Neuronal stem cell (in vitro differentiated cells): ENCODE data around the gene GGA1.
"Not testable (repeated sequence)": the region's sequence is repeated elsewhere in the genome, so short reads cannot be mapped to it uniquely, and the experiment has no call there.

ENCODE experiments used
- DNase-seq: peaks from one replicate; pipeline ENCODE4 v3.0.0-alpha.2; 2013; ENCODE audit warnings: low spot score
- H2AFZ ChIP-seq: one replicate; pipeline ENCODE4 v1.6.1; 2013; ENCODE audit warnings: mild to moderate bottlenecking, low read length, inconsistent platforms
- H2AK5ac ChIP-seq: 2 replicates; pipeline ENCODE4 v1.6.1; 2013; ENCODE audit warnings: low read depth, mild to moderate bottlenecking, inconsistent platforms, low read length, moderate library complexity, mixed read lengths
- H2BK120ac ChIP-seq: 2 replicates; pipeline ENCODE4 v1.6.1; 2013; ENCODE audit warnings: low read depth, mild to moderate bottlenecking, inconsistent platforms, low read length, moderate library complexity, mixed read lengths
- H2BK12ac ChIP-seq: one replicate; pipeline ENCODE4 v1.6.1; 2013; ENCODE audit warnings: low read length, inconsistent platforms
- H2BK15ac ChIP-seq: 2 replicates; pipeline ENCODE4 v1.6.1; 2013; ENCODE audit warnings: mild to moderate bottlenecking, low read length, inconsistent platforms, mixed read lengths
- H2BK5ac ChIP-seq: one replicate; pipeline ENCODE4 v1.6.1; 2013; ENCODE audit warnings: inconsistent platforms, mild to moderate bottlenecking, low read length, moderate library complexity
- H3K14ac ChIP-seq: one replicate; pipeline ENCODE4 v1.6.1; 2013; ENCODE audit warnings: low read length, inconsistent platforms
- H3K18ac ChIP-seq: 2 replicates; pipeline ENCODE4 v1.6.1; 2013; ENCODE audit warnings: low read length, inconsistent platforms
- H3K23ac ChIP-seq: 2 replicates; pipeline ENCODE4 v1.6.1; 2013; ENCODE audit warnings: low read depth, mild to moderate bottlenecking, mixed read lengths, low read length, inconsistent platforms; ENCODE audit not compliant: poor library complexity
- H3K27ac ChIP-seq: replicated peaks from 3 replicates; pipeline ENCODE4 v1.5.1; 2013; ENCODE audit warnings: low read length, inconsistent platforms
- H3K27me3 ChIP-seq, 3 experiments: 2 replicates each; pipeline ENCODE4 v1.6.1; 2013; ENCODE audit warnings: low read length in 3 of 3, mild to moderate bottlenecking in 2 of 3, inconsistent platforms in 1 of 3, low read depth in 1 of 3, mixed read lengths in 1 of 3, moderate library complexity in 1 of 3; ENCODE audit not compliant: control insufficient read depth in 3 of 3, insufficient read depth in 3 of 3
- H3K36me3 ChIP-seq, 2 donors: replicated peaks in 1 of 2; 2 replicates each; pipeline ENCODE4 v1.6.1; 2013; ENCODE audit warnings: low read length in 2 of 2; ENCODE audit not compliant: control insufficient read depth in 2 of 2, insufficient read depth in 2 of 2
- H3K4ac ChIP-seq: 2 replicates; pipeline ENCODE4 v1.6.1; 2013; ENCODE audit warnings: inconsistent platforms, mild to moderate bottlenecking, low read length, moderate library complexity
- H3K4me1 ChIP-seq, 2 donors: 1 replicate in 1 of 2; 2 replicates in 1 of 2; pipeline ENCODE4 v1.6.1; 2013; ENCODE audit warnings: low read length in 2 of 2, low read depth in 1 of 2; ENCODE audit not compliant: control insufficient read depth in 2 of 2, insufficient read depth in 1 of 2
- H3K4me2 ChIP-seq: one replicate; pipeline ENCODE4 v1.6.1; 2013; ENCODE audit warnings: mild to moderate bottlenecking, low read length, inconsistent platforms; ENCODE audit not compliant: insufficient read depth, poor library complexity, severe bottlenecking
- H3K4me3 ChIP-seq, 2 donors: 2 replicates each; pipeline ENCODE4 v1.5.1; 2013; ENCODE audit warnings: low read length in 2 of 2, mild to moderate bottlenecking in 2 of 2, inconsistent platforms in 1 of 2, moderate library complexity in 1 of 2
- H3K79me1 ChIP-seq: one replicate; pipeline ENCODE4 v1.6.1; 2013; ENCODE audit warnings: low read depth, mild to moderate bottlenecking, inconsistent platforms, low read length, moderate library complexity
- H3K9ac ChIP-seq: one replicate; pipeline ENCODE4 v1.6.1; 2013; ENCODE audit warnings: mild to moderate bottlenecking, low read depth, low read length, inconsistent platforms; ENCODE audit not compliant: poor library complexity
- H3K9me3 ChIP-seq, 2 donors: replicated peaks in 1 of 2; 2 replicates each; pipeline versions ENCODE3 to v1.6.1; 2013; ENCODE audit warnings: low read length in 2 of 2, mild to moderate bottlenecking in 2 of 2, inconsistent platforms in 1 of 2, low read depth in 1 of 2, mixed read lengths in 1 of 2, moderate library complexity in 1 of 2; ENCODE audit not compliant: control insufficient read depth in 2 of 2, insufficient read depth in 1 of 2
- H4K8ac ChIP-seq: one replicate; pipeline ENCODE4 v1.6.1; 2013; ENCODE audit warnings: low read depth, mild to moderate bottlenecking, inconsistent platforms, low read length, moderate library complexity
- H4K91ac ChIP-seq: one replicate; pipeline ENCODE4 v1.6.1; 2013; ENCODE audit warnings: low read length, low read depth, mild to moderate bottlenecking, inconsistent platforms; ENCODE audit not compliant: poor library complexity
- WGBS, 2 donors: extraction: QIAGEN DNeasy Blood & Tissue Kit; methylation state at CpG; one replicate each; pipeline ENCODE4 v1.1.7; 2013; ENCODE audit warnings: missing lambda C conversion rate in 2 of 2, mixed read lengths in 1 of 2; ENCODE audit not compliant: insufficient read length in 2 of 2, insufficient replicate concordance in 1 of 2; ENCODE audit errors: extremely low coverage in 2 of 2; 5-methylcytosine and 5-hydroxymethylcytosine counted together

The GGA1 gene

DNA sequence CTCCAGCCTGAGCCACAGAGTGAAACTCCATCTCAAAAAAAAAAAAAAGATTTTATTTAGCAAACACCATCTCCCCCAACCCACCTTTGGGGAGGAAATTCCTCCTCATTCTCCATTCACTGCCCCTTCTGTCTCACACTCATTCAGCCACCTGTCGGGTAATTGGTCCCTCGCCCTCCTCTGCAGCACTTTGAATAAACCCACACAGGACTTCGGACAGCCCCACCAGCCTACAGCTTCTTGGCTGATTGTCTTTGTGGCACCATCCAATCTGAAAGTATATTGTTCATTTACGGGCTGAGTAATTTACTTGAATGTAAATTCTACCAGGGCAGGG lies 7.5 kb upstream of the GGA1 start:
- peak overlapping the region; percentile 51 for H3K4me2 ChIP-seq
- DNase-seq, result no peak
- no peak overlapping the region for H3K14ac ChIP-seq
- no peak overlapping the region for H2BK5ac ChIP-seq
- no peak overlapping the region for H3K4me3 ChIP-seq
- H2BK15ac ChIP-seq, result no peak overlapping the region
- H2BK120ac ChIP-seq, result no peak overlapping the region
- no CpG with 5 or more reads among the region's 4 CpGs for WGBS, 2 donors
- H3K4me1 ChIP-seq, result peaks cover 3 to 4% of the 10 kb centered on the region in 2 donors
- no peak overlapping the region for H4K8ac ChIP-seq
- no peak overlapping the region for H3K9ac ChIP-seq
- H3K36me3 ChIP-seq, result no peaks in the 10 kb centered on the region
- no peak overlapping the region for H3K4ac ChIP-seq
- peaks cover 0 to 7% (median 0%) of the 10 kb centered on the region in 3 experiments for H3K27me3 ChIP-seq
- H3K18ac ChIP-seq, result no peak overlapping the region
- H3K9me3 ChIP-seq, result no peaks in the 10 kb centered on the region
- no peak overlapping the region for H3K27ac ChIP-seq
- no peaks in the 10 kb centered on the region for H3K79me1 ChIP-seq
- H2BK12ac ChIP-seq, result no peak overlapping the region
- no peak overlapping the region for H3K23ac ChIP-seq
- peak overlapping the region; percentile 82 for H2AFZ ChIP-seq
- H4K91ac ChIP-seq, result no peak overlapping the region
- H2AK5ac ChIP-seq, result no peak overlapping the region

DNA sequence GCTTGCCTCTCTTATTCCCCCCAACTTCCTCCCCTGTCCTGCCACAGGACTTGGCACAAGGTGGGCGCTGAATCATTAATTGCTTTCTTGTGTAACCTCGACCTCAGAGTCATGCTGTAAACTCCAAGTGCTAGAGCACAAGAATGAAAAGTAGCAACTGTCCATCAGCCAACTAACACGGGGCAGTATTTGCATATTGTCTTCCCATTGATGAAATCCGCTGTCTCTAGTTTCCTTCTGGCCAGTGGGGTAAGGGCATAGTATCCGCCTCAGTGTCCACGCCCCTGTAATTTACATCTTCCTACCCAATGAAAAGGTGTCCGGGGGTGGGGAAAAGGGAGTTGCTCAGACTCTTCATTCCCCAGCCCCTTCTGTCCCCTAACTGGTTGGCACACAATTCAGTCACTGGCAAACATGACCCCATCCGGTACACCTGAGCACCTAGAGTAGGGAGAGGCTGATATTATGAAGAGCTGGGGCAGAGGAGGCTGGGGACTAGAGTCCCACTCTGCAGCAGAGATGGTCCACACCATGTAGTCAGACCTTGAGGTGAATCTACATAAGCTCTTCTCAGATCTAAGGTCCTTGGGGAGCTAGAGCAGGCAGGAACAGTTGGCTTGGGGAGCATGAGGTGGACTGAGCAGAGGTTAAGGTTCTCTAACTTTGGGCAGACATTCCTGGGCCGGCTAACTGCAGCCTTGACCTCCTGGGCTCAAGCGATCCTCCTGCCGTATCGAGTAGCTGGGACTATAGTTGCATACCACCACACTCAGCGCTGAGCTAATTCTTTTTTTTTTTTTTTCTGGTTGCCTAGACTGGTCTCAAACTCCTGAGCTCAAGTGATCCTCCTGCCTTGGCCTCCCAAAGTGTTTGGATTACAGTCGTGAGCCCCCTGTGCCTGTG lies 6.8 kb upstream of the GGA1 start:
- no peak overlapping the region for H3K18ac ChIP-seq
- no peaks in the 10 kb centered on the region for H3K36me3 ChIP-seq
- H3K9ac ChIP-seq, result no peak overlapping the region
- no peak overlapping the region for H2BK120ac ChIP-seq
- H4K8ac ChIP-seq, result no peak overlapping the region
- DNase-seq, result peak; percentile 50
- no peak overlapping the region for H3K4ac ChIP-seq
- H3K27me3 ChIP-seq, result peaks cover 0 to 7% (median 0%) of the 10 kb centered on the region in 3 experiments
- H2BK15ac ChIP-seq, result peak overlapping the region; percentile 73
- peaks cover 3 to 4% of the 10 kb centered on the region in 2 donors for H3K4me1 ChIP-seq
- H3K4me2 ChIP-seq, result peak overlapping the region; percentile 51
- H3K14ac ChIP-seq, result no peak overlapping the region
- H2AFZ ChIP-seq, result peak overlapping the region; percentile 82
- H3K9me3 ChIP-seq, result no peaks in the 10 kb centered on the region
- H3K23ac ChIP-seq, result no peak overlapping the region
- H2AK5ac ChIP-seq, result no peak overlapping the region
- no peak overlapping the region for H3K27ac ChIP-seq
- no CpG with 5 or more reads among the region's 14 CpGs for WGBS, 2 donors
- no peak overlapping the region for H4K91ac ChIP-seq
- no peak overlapping the region for H2BK12ac ChIP-seq
- no peak overlapping the region for H3K4me3 ChIP-seq
- H3K79me1 ChIP-seq, result no peaks in the 10 kb centered on the region
- no peak overlapping the region for H2BK5ac ChIP-seq

DNA sequence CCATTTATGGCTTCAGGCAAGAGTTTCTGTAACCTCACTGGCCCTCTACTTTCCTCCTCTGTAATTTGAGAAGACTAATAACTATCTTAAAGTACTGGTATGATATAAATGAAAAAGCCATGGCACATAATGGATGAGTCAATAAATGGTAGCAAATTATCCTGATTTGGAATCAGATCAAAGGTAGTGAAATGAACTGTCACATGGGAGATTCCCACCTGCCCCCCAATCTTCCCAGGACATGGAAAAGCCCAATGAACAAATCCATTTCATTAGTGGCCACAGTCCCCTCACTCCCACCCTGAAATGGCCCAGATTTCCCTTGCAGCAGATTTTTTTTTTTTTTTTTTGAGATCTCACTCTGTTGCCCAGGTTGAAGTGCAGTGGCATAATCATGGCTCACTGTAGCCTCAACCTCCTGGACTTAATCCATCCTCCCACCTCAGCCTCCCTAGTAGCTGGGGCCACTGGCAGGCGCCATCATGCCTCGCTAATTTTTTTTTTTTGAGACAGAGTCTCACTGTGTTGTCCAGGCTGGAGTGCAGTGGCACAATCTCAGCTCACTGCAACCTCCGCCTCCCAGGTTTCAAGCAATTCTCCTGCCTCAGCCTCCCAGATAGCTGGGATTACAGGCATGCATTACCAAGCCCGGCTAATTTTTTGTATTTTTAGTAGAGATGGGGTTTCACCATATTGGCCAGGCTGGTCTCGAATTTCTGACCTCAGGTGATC lies 5.9 kb upstream of the GGA1 start:
- not testable (repeated sequence) for H3K9ac ChIP-seq, H2BK12ac ChIP-seq, H2BK120ac ChIP-seq, H3K4ac ChIP-seq, H4K8ac ChIP-seq, H3K9me3 ChIP-seq, H3K79me1 ChIP-seq, H3K23ac ChIP-seq, H2AK5ac ChIP-seq, H3K14ac ChIP-seq, H2AFZ ChIP-seq, H3K4me1 ChIP-seq, H2BK5ac ChIP-seq, H3K4me3 ChIP-seq, DNase-seq, H3K27ac ChIP-seq, H3K4me2 ChIP-seq, H4K91ac ChIP-seq, H3K27me3 ChIP-seq, H3K18ac ChIP-seq, H3K36me3 ChIP-seq
- WGBS, 2 donors, result no CpG with 5 or more reads among the region's 5 CpGs
- H2BK15ac ChIP-seq, result peak overlapping the region; percentile 73

DNA sequence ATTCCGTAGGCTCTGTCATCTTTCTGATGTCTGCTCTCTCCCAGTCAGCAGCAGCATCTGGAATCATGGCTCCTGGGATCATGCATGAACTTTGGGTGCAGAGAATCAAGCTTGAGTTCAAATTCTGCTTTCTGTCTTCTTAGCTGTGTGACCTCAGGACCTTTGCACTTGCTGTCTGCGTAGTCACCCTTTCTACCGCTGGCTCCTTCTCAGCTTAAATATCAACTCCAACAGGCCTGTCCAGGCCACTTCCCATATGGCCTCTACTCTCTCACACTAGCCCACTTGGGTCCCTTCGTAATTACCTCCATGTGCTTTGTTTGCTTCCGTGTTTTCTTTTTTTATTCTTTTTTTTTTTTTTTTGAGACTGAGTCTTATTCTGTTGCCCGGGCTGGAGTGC lies 4.6 kb upstream of the GGA1 start:
- H3K27ac ChIP-seq, result no peak overlapping the region
- no CpG with 5 or more reads among the region's 6 CpGs for WGBS, 2 donors
- peaks cover 0 to 7% (median 0%) of the 10 kb centered on the region in 3 experiments for H3K27me3 ChIP-seq
- DNase-seq, result no peak
- H2AFZ ChIP-seq, result no peak overlapping the region
- H4K91ac ChIP-seq, result no peak overlapping the region
- H3K79me1 ChIP-seq, result no peaks in the 10 kb centered on the region
- H3K4me2 ChIP-seq, result no peak overlapping the region
- H3K4ac ChIP-seq, result no peak overlapping the region
- no peaks in the 10 kb centered on the region for H3K9me3 ChIP-seq
- no peaks in the 10 kb centered on the region for H3K36me3 ChIP-seq
- H3K4me1 ChIP-seq, result peaks cover 7 to 8% of the 10 kb centered on the region in 2 donors
- H2BK5ac ChIP-seq, result no peak overlapping the region
- no peak overlapping the region for H2BK12ac ChIP-seq
- no peak overlapping the region for H2AK5ac ChIP-seq
- no peak overlapping the region for H3K23ac ChIP-seq
- no peak overlapping the region for H3K4me3 ChIP-seq
- H3K14ac ChIP-seq, result no peak overlapping the region
- H2BK15ac ChIP-seq, result no peak overlapping the region
- H2BK120ac ChIP-seq, result no peak overlapping the region
- H4K8ac ChIP-seq, result no peak overlapping the region
- H3K18ac ChIP-seq, result no peak overlapping the region
- H3K9ac ChIP-seq, result no peak overlapping the region
